HepG2 (cell line): ENCODE data around the gene VPS13D. TPM values are rescaled to one million over a fixed set of nuclear protein-coding genes. Genes with fewer than 3 reads are reported as not detected.

Experiments
- ATM ChIP-seq: fragments of 450-650 bp; IDR thresholded peaks from 2 replicates; pipeline ENCODE4 v1.7.1; 2017; ENCODE audit warnings: mild to moderate bottlenecking, borderline replicate concordance
- CEBPG ChIP-seq: IDR thresholded peaks from 2 replicates; pipeline ENCODE4 v1.6.1; 2016
- DNMT3B ChIP-seq: conservative IDR thresholded peaks from 2 replicates; pipeline ENCODE4 v1.6.1; 2016; ENCODE audit warnings: missing biosample characterization, control low read depth
- DR1 ChIP-seq: sonication (generic); formaldehyde crosslinking; IDR thresholded peaks from 2 replicates; pipeline ENCODE4 v1.8.0; 2021; ENCODE audit warnings: mild to moderate bottlenecking, missing genetic modification reagents, inconsistent platforms
- ERF ChIP-seq: IDR thresholded peaks from 2 replicates; pipeline ENCODE4 v1.6.1; 2018; ENCODE audit warnings: missing biosample characterization, missing genetic modification reagents
- ESRRA ChIP-seq: sonication (generic); formaldehyde crosslinking; IDR thresholded peaks from 2 replicates; pipeline ENCODE4 v1.5.1; 2020; ENCODE audit warnings: mild to moderate bottlenecking, low read depth, missing genetic modification reagents
- FOXP1 ChIP-seq, 2 experiments: fragments of 450-650 bp in 1 of 2; IDR thresholded peaks; 2 replicates each; pipeline ENCODE4 v1.6.1; 2017 to 2018; ENCODE audit warnings: antibody characterized with exemption in 1 of 2
- HNF4A ChIP-seq: sonication (generic); formaldehyde crosslinking; IDR thresholded peaks from 2 replicates; pipeline ENCODE4 v1.4.0; 2020; ENCODE audit warnings: missing genetic modification reagents
- NR2F1 ChIP-seq, 2 experiments: fragments of 450-650 bp in 1 of 2; formaldehyde crosslinking in 1 of 2; IDR thresholded peaks; 2 replicates each; pipeline versions ENCODE4 v1.5.0 to v1.6.1; 2016 to 2020; ENCODE audit warnings: mild to moderate bottlenecking in 1 of 2, missing compliant biosample characterization in 1 of 2, missing genetic modification reagents in 1 of 2, moderate library complexity in 1 of 2
- PAXIP1 ChIP-seq: sonication (generic); formaldehyde crosslinking; conservative IDR thresholded peaks from 2 replicates; pipeline ENCODE4 v1.4.0; 2020; ENCODE audit warnings: mild to moderate bottlenecking, missing genetic modification reagents, moderate library complexity
- SAP130 ChIP-seq: IDR thresholded peaks from 2 replicates; pipeline ENCODE4 v1.6.1; 2016; ENCODE audit warnings: low read depth
- SNAPC2 ChIP-seq: sonication (generic); formaldehyde crosslinking; IDR thresholded peaks from 2 replicates; pipeline ENCODE4 v1.8.1; 2022; ENCODE audit warnings: mild to moderate bottlenecking, missing genetic modification reagents
- SOX5 ChIP-seq: IDR thresholded peaks from 2 replicates; pipeline ENCODE4 v1.6.1; 2016; ENCODE audit warnings: borderline replicate concordance
- THAP11 ChIP-seq: IDR thresholded peaks from 2 replicates; pipeline ENCODE4 v1.6.1; 2016; ENCODE audit warnings: missing biosample characterization, missing genetic modification reagents
- THRA ChIP-seq: sonication (generic); formaldehyde crosslinking; IDR thresholded peaks from 2 replicates; pipeline ENCODE4 v1.4.0; 2020; ENCODE audit warnings: missing genetic modification reagents, borderline replicate concordance
- ZBTB34 ChIP-seq: sonication (generic); formaldehyde crosslinking; IDR thresholded peaks from 2 replicates; pipeline ENCODE4 v1.8.0; 2022; ENCODE audit warnings: mild to moderate bottlenecking, missing genetic modification reagents
- ZNF121 ChIP-seq: sonication (generic); formaldehyde crosslinking; IDR thresholded peaks from 2 replicates; pipeline ENCODE4 v1.5.0; 2020; ENCODE audit warnings: mild to moderate bottlenecking, missing genetic modification reagents
- ZNF609 ChIP-seq: sonication (generic); formaldehyde crosslinking; IDR thresholded peaks from 2 replicates; pipeline ENCODE4 v1.4.0; 2020; ENCODE audit warnings: mild to moderate bottlenecking, missing genetic modification reagents, borderline replicate concordance
- polyA plus RNA-seq, 8 experiments: library from polyadenylated mRNA; depleted of rRNA in 3 of 8; stranded (reverse) in 7 of 8; unstranded in 1 of 8; fragments of >200 nt; fragmentation: Illumina TruSeq in 4 of 8; extraction: Trizol in 4 of 8; gene quantifications; 2 replicates each; pipeline versions ENCODE4 v1.2.1 to v1.2.3, GENCODE V29; 2011 to 2016; ENCODE audit warnings: low read depth in 4 of 8, missing spikeins in 1 of 8, mixed read lengths in 1 of 8; ENCODE audit not compliant: insufficient read depth in 1 of 8
- total RNA-seq, 5 experiments: library from RNA; depleted of rRNA; stranded (reverse); fragments of >200 nt; fragmentation: Illumina TruSeq; extraction: Trizol; gene quantifications; 2 replicates each; pipeline ENCODE4 v1.2.3, GENCODE V29; 2016; ENCODE audit warnings: low read depth in 1 of 5

Gene VPS13D
- total and polyA plus RNA-seq, 2 of the 13 experiments (the other 11 are each of a cell fraction or from before 2014, with no cell fraction given), result 8.6 to 13.9 TPM

GRCh38 chr1:12433323-12434053 is 203.7 kb downstream of the VPS13D start (continued):
- TF ChIP-seq ESRRA (peak; percentile 67; the same call in 1 of the 2 replicates), ZNF121 (peak; percentile 96), ZBTB34 (CRISPR knock-in tag) (peak; percentile 63; the same call in 1 of the 2 replicates), THAP11 (CRISPR knock-in tag) (peak; percentile 42; the same call in 1 of the 2 replicates), SNAPC2 (CRISPR knock-in tag) (no peak), FOXP1 (IDR thresholded peaks at IDR 0.05) (no peak), FOXP1 (CRISPR knock-in tag; IDR thresholded peaks at IDR 0.05) (0 out of 2 replicates have a peak, but pooled peaks have one; percentile 37), ERF (CRISPR knock-in tag) (peak; percentile 70), PAXIP1 (CRISPR knock-in tag) (peak; percentile 67), SAP130 (CRISPR knock-in tag) (peak; percentile 52; the same call in 1 of the 2 replicates), SOX5 (peak; percentile 72; the same call in 1 of the 2 replicates), CEBPG (peak; percentile 29; the same call in 1 of the 2 replicates), DNMT3B (CRISPR knock-in tag) (no peak), DR1 (CRISPR knock-in tag) (no peak), ATM (no peak), THRA (peak; percentile 94), NR2F1 (CRISPR knock-in tag; IDR thresholded peaks at IDR 0.05) (0 out of 4 replicates have a peak, but pooled peaks of 1 of the 2 experiments have one; percentile 42), ZNF609 (CRISPR knock-in tag) (peak; percentile 27; the same call in 1 of the 2 replicates), HNF4A (CRISPR knock-in tag) (peak; percentile 88)
